K562 (cell line): ENCODE data around the gene SLC41A3. TPM values are rescaled to one million over a fixed set of nuclear protein-coding genes. Genes with fewer than 3 reads are reported as not detected.
A peak's percentile ranks its signal among the peaks of the same experiment; 100 is the strongest.

Experiments used
- ATAC-seq: fragments of 200-7000 bp; cut with Tn5 transposase; 3 replicates; pipeline ENCODE4 v1.9.1; 2020; ENCODE audit warnings: moderate library complexity
- BruUV-seq: library from RNA; stranded (reverse); fragments of 400-500 nt; replicated peaks from 2 replicates; lab custom pipeline; 2021; lab: Mats Ljungman, UMichigan
- CTCF ChIA-PET: fragments of 300-600 bp; formaldehyde crosslinking; extraction: SDS; loops from one replicate; lab custom pipeline; 2021; ENCODE audit warnings: low intra/inter-chr PET ratio; lab: Yijun Ruan, JAX
- POLR2A ChIA-PET: fragments of 300-600, 350-650 bp; sonication (Branson Sonifier 250); formaldehyde crosslinking; extraction: SDS; loops from one replicate; lab custom pipeline; 2021; ENCODE audit warnings: antibody characterized with exemption, inconsistent platforms; lab: Yijun Ruan, JAX
- DNase-seq, 4 experiments: peaks; one replicate each; pipeline versions ENCODE4 v3.0.0 to v3.0.0-alpha.2; 2011 to 2018; ENCODE audit warnings: low spot score in 3 of 4, mixed read lengths in 3 of 4; ENCODE audit errors: extremely low read depth in 1 of 4
- FAIRE-seq: peaks from 2 replicates; lab custom pipeline; 2011; peaks lifted over from hg19 to GRCh38; lab: Jason Lieb, UNC
- H2AFZ ChIP-seq: 2 replicates; pipeline ENCODE4 v1.6.0; 2011; ENCODE audit warnings: low read depth, low read length, control low read depth, inconsistent platforms
- H3K27ac ChIP-seq: fragments of 200-600 bp; 3 replicates; pipeline ENCODE4 v1.8.0; 2011; ENCODE audit warnings: low read depth, mild to moderate bottlenecking, control low read depth, inconsistent platforms, low read length, moderate library complexity, mixed read lengths; ENCODE audit errors: extremely low read depth
- H3K27me3 ChIP-seq, 2 experiments: fragments of 300-600 bp in 1 of 2; 2 replicates in 1 of 2; 3 replicates in 1 of 2; pipeline versions ENCODE4 v1.6.0 to v1.8.0; 2011; ENCODE audit warnings: inconsistent platforms in 2 of 2, low read length in 2 of 2, mild to moderate bottlenecking in 1 of 2, mixed read lengths in 1 of 2, moderate library complexity in 1 of 2; ENCODE audit not compliant: control insufficient read depth in 2 of 2, insufficient read depth in 2 of 2
- H3K36me3 ChIP-seq: fragments of 300-600 bp; 3 replicates; pipeline ENCODE4 v1.8.0; 2011; ENCODE audit warnings: mild to moderate bottlenecking, low read length, inconsistent platforms; ENCODE audit not compliant: control insufficient read depth, insufficient read depth
- H3K4me1 ChIP-seq, 2 experiments: fragments of 200-600 bp in 1 of 2; replicated peaks in 1 of 2; 2 replicates in 1 of 2; 3 replicates in 1 of 2; pipeline versions ENCODE4 v1.5.1 to v1.8.0; 2011; ENCODE audit warnings: inconsistent platforms in 2 of 2, low read length in 2 of 2, mild to moderate bottlenecking in 1 of 2, mixed read lengths in 1 of 2, moderate library complexity in 1 of 2; ENCODE audit not compliant: control insufficient read depth in 2 of 2, insufficient read depth in 2 of 2
- H3K4me2 ChIP-seq: 2 replicates; pipeline ENCODE4 v1.6.1; 2011; ENCODE audit warnings: low read length, control low read depth, inconsistent platforms, mixed read lengths; ENCODE audit not compliant: insufficient read depth
- H3K4me3 ChIP-seq: fragments of 200-600 bp; sonication (generic), shearing (Covaris generic); 2 replicates; pipeline ENCODE4 v1.5.1; 2016; ENCODE audit warnings: control low read depth, inconsistent platforms
- H3K79me2 ChIP-seq: fragments of 200-600 bp; 3 replicates; pipeline ENCODE4 v1.8.0; 2011; ENCODE audit warnings: low read length, inconsistent platforms; ENCODE audit not compliant: control insufficient read depth, insufficient read depth
- H3K9ac ChIP-seq, 2 experiments: 2 replicates each; pipeline versions ENCODE4 v1.6.0 to v1.6.1; 2011; ENCODE audit warnings: low read depth in 2 of 2, low read length in 2 of 2, control low read depth in 1 of 2, inconsistent platforms in 1 of 2, mild to moderate bottlenecking in 1 of 2, mixed read lengths in 1 of 2; ENCODE audit not compliant: insufficient read depth in 1 of 2
- H3K9me1 ChIP-seq: one replicate; pipeline ENCODE4 v1.6.0; 2011; ENCODE audit warnings: inconsistent platforms, mild to moderate bottlenecking, low read length, moderate library complexity; ENCODE audit not compliant: control insufficient read depth, insufficient read depth
- H3K9me3 ChIP-seq: replicated peaks from 2 replicates; pipeline ENCODE4 v1.5.1; 2011; ENCODE audit warnings: low read depth, low read length, inconsistent platforms; ENCODE audit not compliant: control insufficient read depth, insufficient read depth
- H4K20me1 ChIP-seq: replicated peaks from 2 replicates; pipeline ENCODE4 v1.6.1; 2011; ENCODE audit warnings: low read length, inconsistent platforms, mixed read lengths; ENCODE audit not compliant: control insufficient read depth, insufficient read depth
- GABPA ChIP-seq: fragments of 200-800 bp; sonication (Bioruptor generic); conservative IDR thresholded peaks from 2 replicates; pipeline ENCODE4 v1.6.1; 2016; ENCODE audit warnings: low read depth, missing genetic modification characterization, missing compliant biosample characterization
- KDM2B ChIP-seq: fragments of 250-450 bp; sonication (Bioruptor Pico); IDR thresholded peaks from 2 replicates; pipeline ENCODE4 v1.8.0; 2021; ENCODE audit warnings: mild to moderate bottlenecking, moderate library complexity
- L3MBTL2 ChIP-seq: fragments of 450-650 bp; IDR thresholded peaks from 2 replicates; pipeline ENCODE4 v1.6.1; 2016; ENCODE audit warnings: mild to moderate bottlenecking, moderate library complexity
- MITF ChIP-seq: IDR thresholded peaks from 2 replicates; pipeline ENCODE4 v1.6.1; 2014; ENCODE audit warnings: antibody characterized with exemption
- TCF7L2 ChIP-seq: fragments of 150-350 bp; IDR thresholded peaks from 2 replicates; pipeline ENCODE4 v1.6.1; 2016; ENCODE audit warnings: low read depth, mild to moderate bottlenecking, low read length, moderate library complexity
- WGBS: fragments of 100-300 bp; shearing (Covaris generic); methylation state at CpG from one replicate; pipeline ENCODE4 v1.1.6; 2016; ENCODE audit warnings: low coverage, mixed read lengths; ENCODE audit not compliant: insufficient coverage; ENCODE audit errors: missing lambda C conversion rate; 5-methylcytosine and 5-hydroxymethylcytosine counted together
- in situ Hi-C: fragments of 300-500 bp; cut with MboI; formaldehyde crosslinking; loops from 4 replicates; pipeline ENCODE4 v1.15.0; 2018; ENCODE audit warnings: inconsistent platforms, mixed read lengths
- intact Hi-C: fragments of 100-400 bp; cut with micrococcal nuclease; formaldehyde crosslinking; loops from 2 replicates; pipeline ENCODE4 v1.14.2; 2022
- polyA plus RNA-seq, 8 experiments: library from polyadenylated mRNA; depleted of rRNA in 4 of 8; stranded (reverse) in 5 of 8; unstranded in 3 of 8; fragments of >200 nt; fragmentation: Nextera tagmentation in 2 of 8; fragmentation: Illumina TruSeq in 1 of 8; extraction: Ambion mirVana in 2 of 8; extraction: Trizol in 1 of 8; gene quantifications; 2 replicates each; pipeline versions ENCODE4 v1.2.1 to v1.2.3, GENCODE V29; 2011 to 2014; ENCODE audit warnings: inconsistent platforms in 1 of 8, missing spikeins in 1 of 8
- total RNA-seq, 7 experiments: library from RNA; depleted of rRNA in 6 of 7; stranded (reverse); fragments of >200 nt in 6 of 7; fragmentation: Illumina TruSeq in 2 of 7; extraction: Trizol in 2 of 7; gene quantifications; 2 replicates each; pipeline versions ENCODE4 v1.2.1 to v1.2.3, GENCODE V29; 2011 to 2021; ENCODE audit warnings: low replicate concordance in 1 of 7
- TF ChIP-seq, protein P1 (sequence below): fragments of 450-650 bp; IDR thresholded peaks from 2 replicates; pipeline ENCODE4 v1.6.1; 2018; ENCODE audit not compliant: partially characterized antibody
- TF ChIP-seq, protein P2 (sequence below), 2 experiments: fragments of 450-650 bp in 1 of 2; IDR thresholded peaks; 2 replicates each; pipeline ENCODE4 v1.6.1; 2011 to 2017; ENCODE audit warnings: low read depth in 2 of 2, antibody characterized with exemption in 1 of 2, borderline replicate concordance in 1 of 2, low read length in 1 of 2, mild to moderate bottlenecking in 1 of 2, mixed read lengths in 1 of 2; ENCODE audit not compliant: control insufficient read depth in 1 of 2
- TF ChIP-seq, protein P3 (sequence below): fragments of 250-450 bp; sonication (Bioruptor Pico); IDR thresholded peaks from 2 replicates; pipeline ENCODE4 v1.8.0; 2021; ENCODE audit warnings: moderate library complexity, mild to moderate bottlenecking, inconsistent platforms

The SLC41A3 gene
- total and polyA plus RNA-seq, 9 of the 15 experiments (the other 6 are each of a cell fraction or from before 2014, with no cell fraction given) = 4.1 to 20.7 (median 11.2) TPM

GRCh38 chr3:126056681-126057500 lies 27.0 kb downstream of the SLC41A3 start:
- CTCF ChIA-PET = no interaction called here
- no peak overlapping the region for H3K4me3 ChIP-seq
- POLR2A ChIA-PET = interaction anchor here (0.6 to 1.1 kb wide), 2 partner anchors 23 to 449 kb away, joined by 3 read pairs; no protein-coding TSS in a partner anchor
- FAIRE-seq (no peak), ATAC-seq (peak; percentile 84), DNase-seq (peak in 3 of 4 experiments; percentile 14 to 27 (median 17))
- no peaks in the 10 kb centered on the region for H3K27me3 ChIP-seq
- no peaks in the 10 kb centered on the region for H3K9me3 ChIP-seq
- intact Hi-C loops (no loop called here), in situ Hi-C loops (no loop called here)
- no peaks in the 10 kb centered on the region for H4K20me1 ChIP-seq
- peak overlapping the region; percentile 76; the same call in 1 of the 2 replicates for H2AFZ ChIP-seq
- no peaks in the 10 kb centered on the region for H3K79me2 ChIP-seq
- 39% methylated on average over 9 of the region's 14 CpGs for WGBS
- H3K4me2 ChIP-seq = no peak overlapping the region; the same call in 1 of the 2 replicates
- no peaks in the 10 kb centered on the region for H3K36me3 ChIP-seq
- H3K9me1 ChIP-seq = no peaks in the 10 kb centered on the region
- H3K27ac ChIP-seq = peak overlapping the region; percentile 56; the same call in 2 of the 3 replicates
- peak overlapping the region; percentile 34 to 61; a peak in 3 of 4 replicates for H3K9ac ChIP-seq
- H3K4me1 ChIP-seq = peaks cover 10% of the 10 kb centered on the region in 2 experiments; a peak in 4 of 5 replicates
- BruUV-seq = no TSS peak
- TF ChIP-seq MITF (no peak), GABPA (peak; percentile 39), L3MBTL2 (0 out of 2 replicates have a peak, but pooled peaks have one; percentile 15), TCF7L2 (peak; percentile 50; the same call in 1 of the 2 replicates), KDM2B (CRISPR knock-in tag) (no peak)
- TF ChIP-seq, protein P1, sequence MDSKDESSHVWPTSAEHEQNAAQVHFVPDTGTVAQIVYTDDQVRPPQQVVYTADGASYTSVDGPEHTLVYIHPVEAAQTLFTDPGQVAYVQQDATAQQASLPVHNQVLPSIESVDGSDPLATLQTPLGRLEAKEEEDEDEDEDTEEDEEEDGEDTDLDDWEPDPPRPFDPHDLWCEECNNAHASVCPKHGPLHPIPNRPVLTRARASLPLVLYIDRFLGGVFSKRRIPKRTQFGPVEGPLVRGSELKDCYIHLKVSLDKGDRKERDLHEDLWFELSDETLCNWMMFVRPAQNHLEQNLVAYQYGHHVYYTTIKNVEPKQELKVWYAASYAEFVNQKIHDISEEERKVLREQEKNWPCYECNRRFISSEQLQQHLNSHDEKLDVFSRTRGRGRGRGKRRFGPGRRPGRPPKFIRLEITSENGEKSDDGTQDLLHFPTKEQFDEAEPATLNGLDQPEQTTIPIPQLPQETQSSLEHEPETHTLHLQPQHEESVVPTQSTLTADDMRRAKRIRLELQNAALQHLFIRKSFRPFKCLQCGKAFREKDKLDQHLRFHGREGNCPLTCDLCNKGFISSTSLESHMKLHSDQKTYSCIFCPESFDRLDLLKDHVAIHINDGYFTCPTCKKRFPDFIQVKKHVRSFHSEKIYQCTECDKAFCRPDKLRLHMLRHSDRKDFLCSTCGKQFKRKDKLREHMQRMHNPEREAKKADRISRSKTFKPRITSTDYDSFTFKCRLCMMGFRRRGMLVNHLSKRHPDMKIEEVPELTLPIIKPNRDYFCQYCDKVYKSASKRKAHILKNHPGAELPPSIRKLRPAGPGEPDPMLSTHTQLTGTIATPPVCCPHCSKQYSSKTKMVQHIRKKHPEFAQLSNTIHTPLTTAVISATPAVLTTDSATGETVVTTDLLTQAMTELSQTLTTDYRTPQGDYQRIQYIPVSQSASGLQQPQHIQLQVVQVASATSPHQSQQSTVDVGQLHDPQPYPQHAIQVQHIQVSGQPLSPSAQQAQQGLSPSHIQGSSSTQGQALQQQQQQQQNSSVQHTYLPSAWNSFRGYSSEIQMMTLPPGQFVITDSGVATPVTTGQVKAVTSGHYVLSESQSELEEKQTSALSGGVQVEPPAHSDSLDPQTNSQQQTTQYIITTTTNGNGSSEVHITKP = peak; percentile 99
- TF ChIP-seq, protein P2, sequence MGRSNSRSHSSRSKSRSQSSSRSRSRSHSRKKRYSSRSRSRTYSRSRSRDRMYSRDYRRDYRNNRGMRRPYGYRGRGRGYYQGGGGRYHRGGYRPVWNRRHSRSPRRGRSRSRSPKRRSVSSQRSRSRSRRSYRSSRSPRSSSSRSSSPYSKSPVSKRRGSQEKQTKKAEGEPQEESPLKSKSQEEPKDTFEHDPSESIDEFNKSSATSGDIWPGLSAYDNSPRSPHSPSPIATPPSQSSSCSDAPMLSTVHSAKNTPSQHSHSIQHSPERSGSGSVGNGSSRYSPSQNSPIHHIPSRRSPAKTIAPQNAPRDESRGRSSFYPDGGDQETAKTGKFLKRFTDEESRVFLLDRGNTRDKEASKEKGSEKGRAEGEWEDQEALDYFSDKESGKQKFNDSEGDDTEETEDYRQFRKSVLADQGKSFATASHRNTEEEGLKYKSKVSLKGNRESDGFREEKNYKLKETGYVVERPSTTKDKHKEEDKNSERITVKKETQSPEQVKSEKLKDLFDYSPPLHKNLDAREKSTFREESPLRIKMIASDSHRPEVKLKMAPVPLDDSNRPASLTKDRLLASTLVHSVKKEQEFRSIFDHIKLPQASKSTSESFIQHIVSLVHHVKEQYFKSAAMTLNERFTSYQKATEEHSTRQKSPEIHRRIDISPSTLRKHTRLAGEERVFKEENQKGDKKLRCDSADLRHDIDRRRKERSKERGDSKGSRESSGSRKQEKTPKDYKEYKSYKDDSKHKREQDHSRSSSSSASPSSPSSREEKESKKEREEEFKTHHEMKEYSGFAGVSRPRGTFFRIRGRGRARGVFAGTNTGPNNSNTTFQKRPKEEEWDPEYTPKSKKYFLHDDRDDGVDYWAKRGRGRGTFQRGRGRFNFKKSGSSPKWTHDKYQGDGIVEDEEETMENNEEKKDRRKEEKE (IDR thresholded peaks at IDR 0.05; ENCODE audit: borderline replicate concordance in 1 of 2, control insufficient read depth in 1 of 2, low read depth in 2 of 2, low read length in 1 of 2) = no peak
- TF ChIP-seq, protein P3, sequence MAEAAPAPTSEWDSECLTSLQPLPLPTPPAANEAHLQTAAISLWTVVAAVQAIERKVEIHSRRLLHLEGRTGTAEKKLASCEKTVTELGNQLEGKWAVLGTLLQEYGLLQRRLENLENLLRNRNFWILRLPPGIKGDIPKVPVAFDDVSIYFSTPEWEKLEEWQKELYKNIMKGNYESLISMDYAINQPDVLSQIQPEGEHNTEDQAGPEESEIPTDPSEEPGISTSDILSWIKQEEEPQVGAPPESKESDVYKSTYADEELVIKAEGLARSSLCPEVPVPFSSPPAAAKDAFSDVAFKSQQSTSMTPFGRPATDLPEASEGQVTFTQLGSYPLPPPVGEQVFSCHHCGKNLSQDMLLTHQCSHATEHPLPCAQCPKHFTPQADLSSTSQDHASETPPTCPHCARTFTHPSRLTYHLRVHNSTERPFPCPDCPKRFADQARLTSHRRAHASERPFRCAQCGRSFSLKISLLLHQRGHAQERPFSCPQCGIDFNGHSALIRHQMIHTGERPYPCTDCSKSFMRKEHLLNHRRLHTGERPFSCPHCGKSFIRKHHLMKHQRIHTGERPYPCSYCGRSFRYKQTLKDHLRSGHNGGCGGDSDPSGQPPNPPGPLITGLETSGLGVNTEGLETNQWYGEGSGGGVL (CRISPR knock-in tag) = no peak
